HG02973 (cell line): ENCODE results near the gene DNAJB2.
"Not testable (repeated sequence)": the region's sequence is repeated elsewhere in the genome, so short reads cannot be mapped to it uniquely, and the experiment has no call there.

Experiments
- ATAC-seq: cut with Tn5 transposase; IDR thresholded peaks from one replicate; pipeline ENCODE4 v1.9.1; 2021; ENCODE audit warnings: moderate library complexity; ENCODE audit not compliant: unreplicated experiment

DNAJB2 gene

DNA sequence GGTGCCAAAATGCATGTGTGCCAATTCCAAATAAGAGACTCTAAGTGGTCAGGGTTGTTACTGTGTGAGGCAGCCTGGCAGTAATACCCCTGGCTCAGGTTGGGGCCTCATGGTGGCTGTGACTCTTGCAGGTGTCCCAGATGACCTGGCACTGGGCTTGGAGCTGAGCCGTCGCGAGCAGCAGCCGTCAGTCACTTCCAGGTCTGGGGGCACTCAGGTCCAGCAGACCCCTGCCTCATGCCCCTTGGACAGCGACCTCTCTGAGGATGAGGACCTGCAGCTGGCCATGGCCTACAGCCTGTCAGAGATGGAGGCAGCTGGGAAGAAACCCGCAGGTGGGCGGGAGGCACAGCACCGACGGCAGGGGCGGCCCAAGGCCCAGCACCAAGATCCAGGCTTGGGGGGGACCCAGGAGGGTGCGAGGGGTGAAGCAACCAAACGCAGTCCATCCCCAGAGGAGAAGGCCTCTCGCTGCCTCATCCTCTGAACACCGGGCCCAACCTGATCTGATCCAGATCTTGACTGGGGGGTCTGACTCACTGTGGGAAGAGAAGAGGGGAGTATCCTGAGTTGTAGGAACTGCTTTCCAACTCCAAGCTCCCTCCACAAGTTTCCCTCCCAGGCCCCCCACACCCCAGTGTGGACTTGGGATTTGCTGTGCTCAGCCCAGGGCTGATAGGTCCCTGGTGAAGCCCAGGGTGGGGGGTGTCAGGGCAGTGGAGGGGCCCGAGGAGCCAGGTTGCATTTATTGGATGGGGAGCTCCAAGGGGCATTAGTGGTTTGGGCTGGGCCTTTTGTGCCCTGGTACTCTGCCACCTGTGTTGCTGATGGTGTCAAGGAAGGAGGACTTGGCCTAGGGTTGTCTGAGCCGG is 5.6 kb downstream of the DNAJB2 start:
- no peak for ATAC-seq

- ATAC-seq, result no peak
Observed at GRCh38 chr2:219285373-219285735, 6.2 kb downstream of the DNAJB2 start.

GRCh38 chr2:219285894-219286425 is 6.8 kb downstream of the DNAJB2 start:
- ATAC-seq, result no peak

DNA sequence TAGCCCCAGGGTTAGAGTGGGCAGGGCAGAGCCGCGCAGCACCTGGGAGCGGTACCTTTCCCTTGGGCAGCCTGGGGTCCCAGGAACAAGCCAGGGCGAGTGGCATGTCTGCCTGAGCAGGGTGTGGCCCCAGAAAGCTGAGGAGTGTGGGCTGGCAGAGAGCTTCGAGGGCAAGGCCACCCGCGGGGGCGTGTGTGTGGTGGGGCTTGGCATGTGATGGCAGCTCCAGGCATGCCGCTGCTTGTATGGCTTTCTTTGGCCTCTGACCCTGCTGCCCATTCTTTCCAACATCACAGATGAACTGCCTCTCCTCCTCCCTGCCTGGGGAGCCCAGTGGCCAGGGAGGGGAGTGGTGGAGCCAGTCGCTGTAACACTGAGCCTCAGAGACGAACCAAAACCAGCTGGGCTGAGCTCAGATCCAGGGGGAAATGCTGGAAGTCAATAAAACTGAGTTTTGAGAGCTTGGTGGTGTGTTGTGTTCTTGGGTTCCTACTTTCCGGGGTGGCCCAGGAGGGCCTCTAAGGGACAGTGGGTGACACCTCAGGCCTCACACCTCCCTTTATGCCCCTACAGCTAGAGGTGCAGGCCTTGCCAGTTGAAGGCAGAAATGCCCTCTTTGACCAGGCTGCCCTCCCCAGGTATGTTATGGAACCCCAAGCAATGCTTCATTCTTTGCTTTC is 7.4 kb downstream of the DNAJB2 start:
- ATAC-seq, result no peak

GRCh38 chr2:219287116-219287440 is 7.9 kb downstream of the DNAJB2 start:
- not testable (repeated sequence) for ATAC-seq

- no peak for ATAC-seq
Observed at GRCh38 chr2:219287580-219288265, 8.6 kb downstream of the DNAJB2 start.

DNA sequence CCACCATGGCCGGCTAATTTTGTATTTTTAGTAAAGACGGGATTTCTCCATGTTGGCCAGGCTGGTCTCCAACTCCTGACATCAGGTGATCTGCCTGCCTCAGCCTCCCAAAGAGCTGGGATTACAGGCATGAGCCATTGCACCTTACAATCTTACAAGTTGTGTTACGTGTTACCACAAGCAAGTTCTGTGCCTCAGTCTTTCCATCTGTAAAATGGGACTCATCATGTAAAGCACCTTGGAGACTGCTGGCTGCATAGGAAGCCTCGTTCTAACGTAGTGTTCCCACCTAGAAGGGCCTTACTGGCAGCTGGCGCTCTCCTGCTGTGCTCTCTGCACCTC is 10.0 kb downstream of the DNAJB2 start:
- no peak for ATAC-seq

DNA sequence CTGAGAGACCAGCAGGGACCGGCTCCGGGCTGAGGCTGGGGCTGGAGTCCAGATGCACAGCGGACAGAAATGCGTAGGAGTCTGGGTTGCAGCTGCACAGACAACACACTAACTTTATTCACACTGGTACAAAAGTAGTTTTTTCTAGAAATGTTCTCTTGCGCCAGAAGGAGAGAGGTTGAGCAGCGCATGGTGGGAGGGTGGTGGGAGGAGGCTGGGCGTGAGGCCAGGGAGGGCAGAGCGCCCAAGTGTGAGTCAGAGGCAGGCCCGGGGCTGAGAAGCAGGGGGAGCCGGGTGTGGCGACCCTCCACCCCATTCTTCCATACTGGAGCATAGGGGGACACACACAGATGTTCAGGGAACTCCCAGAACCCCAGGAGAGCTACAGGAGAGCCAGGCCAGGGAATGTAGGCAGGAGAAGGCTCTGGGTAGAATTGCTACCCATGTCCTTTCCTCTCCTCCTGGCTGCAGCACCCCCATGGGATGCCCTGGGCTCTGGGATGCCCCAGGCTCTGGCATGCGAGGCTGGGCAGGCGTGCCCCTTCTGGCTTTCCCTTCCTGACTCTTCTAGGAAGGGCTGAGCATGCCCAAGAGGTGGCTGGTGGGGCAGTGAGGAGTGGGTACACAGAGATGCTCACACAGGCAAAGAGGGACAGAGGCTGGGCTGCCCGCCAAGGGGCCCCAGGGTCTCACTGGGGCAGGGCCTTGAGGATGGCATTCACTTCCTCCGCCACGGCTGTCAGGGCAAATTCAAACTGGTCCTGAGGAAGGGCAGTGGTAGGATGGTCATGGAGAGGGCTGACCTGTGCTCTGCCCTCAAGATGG is 10.6 kb downstream of the DNAJB2 start:
- ATAC-seq, result no peak

GRCh38 chr2:219290381-219291171 is 11.4 kb downstream of the DNAJB2 start:
- ATAC-seq, result no peak

DNA sequence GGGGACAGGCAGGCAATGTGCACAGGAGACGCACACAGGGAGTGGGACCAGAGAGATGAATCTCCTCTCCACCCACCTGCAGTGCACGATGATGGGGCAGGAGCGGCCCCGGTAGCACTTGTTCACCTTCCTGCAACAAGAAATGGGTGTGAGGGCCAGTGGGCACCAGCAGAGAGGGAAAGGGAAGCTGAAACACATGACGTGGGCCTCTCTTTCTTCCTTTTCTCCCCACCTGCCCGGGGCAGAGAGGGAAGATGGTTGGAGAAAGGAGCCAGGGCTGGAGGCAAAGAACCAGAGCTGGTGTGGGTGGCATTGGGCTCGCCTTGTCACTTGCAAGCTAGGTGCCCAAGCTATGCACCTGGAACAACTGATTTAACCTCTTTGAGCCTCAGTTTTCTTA is 12.2 kb downstream of the DNAJB2 start:
- no peak for ATAC-seq

- no peak for ATAC-seq
Observed at GRCh38 chr2:219291910-219292490, 12.8 kb downstream of the DNAJB2 start.

DNA sequence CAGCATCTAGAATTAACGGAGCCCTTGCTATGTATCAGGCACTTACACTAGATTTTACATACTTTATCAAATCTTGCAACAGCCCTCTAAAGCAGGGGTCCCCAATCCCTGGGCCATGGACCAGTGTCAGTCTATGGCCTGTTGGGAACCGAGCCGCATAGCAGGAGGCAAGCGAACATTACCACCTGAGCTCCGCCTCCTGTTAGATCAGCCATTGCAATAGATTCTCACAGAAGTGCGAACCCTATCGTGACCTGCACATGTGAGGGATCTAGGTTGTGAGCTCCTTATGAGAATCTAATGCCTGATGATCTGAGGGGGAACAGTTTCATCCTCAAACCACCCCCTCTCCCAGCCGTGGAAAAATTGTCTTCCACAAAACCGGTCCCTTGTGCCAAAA is 13.4 kb downstream of the DNAJB2 start:
- ATAC-seq, result no peak

DNA sequence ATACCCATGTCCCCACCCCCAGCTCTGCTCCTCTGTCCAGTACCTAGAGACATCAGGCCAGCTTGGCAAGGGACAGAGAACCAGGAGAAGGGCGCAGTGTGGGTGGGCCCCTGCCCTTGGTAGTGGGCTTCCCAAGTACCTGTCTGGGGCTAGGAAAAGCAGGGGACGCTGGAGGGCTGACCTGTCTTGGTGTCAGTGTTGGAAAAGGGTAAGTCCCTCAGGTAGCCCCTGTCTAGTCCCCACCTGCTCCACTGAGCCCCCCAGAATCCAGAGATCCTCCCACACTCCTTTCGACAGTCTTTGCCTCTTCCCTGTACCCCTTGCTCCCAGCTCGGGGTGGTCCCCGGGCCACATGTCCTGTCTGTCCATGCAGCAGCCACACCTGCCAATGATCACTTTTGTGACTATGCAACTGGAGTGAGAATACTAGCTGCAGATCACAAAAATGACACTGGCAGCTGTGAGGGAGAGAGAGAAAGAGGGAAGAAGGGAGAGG is 14.6 kb downstream of the DNAJB2 start:
- ATAC-seq, result no peak

DNA sequence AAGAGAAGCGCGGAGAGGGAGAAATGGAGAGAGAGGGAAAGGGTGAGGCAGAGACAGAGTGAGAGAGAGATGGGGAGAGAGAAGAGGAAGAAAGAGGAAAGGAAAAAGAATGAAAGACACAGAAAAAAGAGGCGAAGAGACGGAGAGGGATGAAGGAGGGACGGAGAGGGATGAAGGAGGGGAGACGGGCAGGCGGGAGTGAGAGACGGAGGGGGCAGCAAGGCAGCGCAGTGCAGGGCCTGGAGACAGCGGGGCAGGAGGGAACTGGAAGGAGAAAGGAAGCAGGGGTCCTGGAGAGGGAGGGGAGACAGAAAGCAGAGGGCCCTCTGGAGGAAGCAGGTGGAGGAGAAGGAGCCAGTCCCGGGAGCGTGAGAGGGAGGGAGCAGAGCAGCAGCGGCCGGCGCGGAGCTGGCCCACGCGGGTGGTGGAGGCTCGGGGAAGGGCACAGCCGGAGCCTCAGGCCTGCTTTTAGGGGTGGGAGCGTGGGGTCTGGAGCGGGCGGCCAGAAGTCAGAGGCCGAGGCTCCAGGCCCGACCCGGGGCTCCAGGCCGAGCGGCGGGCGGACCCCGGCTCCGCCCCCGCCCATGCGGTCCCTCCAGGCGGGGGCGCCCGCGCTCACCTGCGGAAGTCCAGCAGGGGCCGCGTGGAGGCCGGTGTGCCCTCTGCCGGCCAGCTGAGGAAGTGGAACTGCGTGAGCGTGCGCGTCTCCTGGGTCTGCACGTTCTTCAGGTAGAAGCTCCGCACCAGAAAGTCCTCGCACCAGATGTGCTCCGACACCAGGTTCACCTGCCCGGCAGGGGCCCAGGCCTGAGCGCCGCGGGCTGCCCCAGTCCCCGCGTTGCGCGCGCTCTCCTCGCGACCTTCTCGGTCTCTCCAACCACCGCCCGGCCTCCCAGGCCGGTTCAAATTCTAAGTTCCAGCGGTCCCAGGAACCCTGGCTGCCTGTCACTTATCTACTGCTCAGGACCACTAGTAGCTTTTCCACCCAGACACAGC is 15.5 kb downstream of the DNAJB2 start:
- ATAC-seq, result peak; percentile 82

- no peak for ATAC-seq
Observed at GRCh38 chr2:219296142-219296541, 17.0 kb downstream of the DNAJB2 start.

DNA sequence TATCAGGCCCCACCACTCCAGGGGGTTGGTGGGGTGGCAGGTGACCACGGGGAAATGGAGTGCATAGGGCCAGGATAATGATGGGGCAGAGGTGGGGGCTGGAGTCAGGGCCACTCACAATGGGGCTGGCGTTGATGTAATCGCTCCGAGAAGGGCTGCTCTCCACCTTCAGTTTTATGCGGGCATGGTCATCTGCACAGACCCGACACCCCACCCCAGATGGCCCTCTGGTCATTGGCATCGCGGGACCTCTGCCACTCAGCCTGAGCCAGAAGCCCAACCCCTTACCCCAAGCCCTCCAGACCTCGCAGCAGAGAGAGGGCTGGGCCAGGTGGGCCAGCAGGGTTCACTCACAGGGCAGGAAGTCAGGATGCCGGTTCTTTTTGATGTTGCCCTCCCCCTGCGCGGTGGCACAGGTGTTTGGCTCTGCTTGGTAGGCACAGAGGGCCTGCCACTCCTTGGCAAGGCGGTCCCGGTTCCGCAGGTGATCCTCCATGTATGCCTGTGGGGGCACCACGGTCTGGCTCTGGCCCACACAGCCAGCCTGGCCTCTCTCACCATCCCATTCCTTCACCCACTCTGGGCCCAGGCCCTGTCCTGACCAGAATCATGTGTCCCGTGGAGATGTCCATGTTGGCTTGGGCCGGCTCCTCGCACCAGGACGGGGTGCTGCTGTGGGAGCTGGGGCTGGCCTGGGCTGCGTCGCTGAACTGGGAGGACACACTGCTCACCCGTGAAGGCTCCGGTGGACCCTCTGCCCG is 17.6 kb downstream of the DNAJB2 start:
- no peak for ATAC-seq

DNA sequence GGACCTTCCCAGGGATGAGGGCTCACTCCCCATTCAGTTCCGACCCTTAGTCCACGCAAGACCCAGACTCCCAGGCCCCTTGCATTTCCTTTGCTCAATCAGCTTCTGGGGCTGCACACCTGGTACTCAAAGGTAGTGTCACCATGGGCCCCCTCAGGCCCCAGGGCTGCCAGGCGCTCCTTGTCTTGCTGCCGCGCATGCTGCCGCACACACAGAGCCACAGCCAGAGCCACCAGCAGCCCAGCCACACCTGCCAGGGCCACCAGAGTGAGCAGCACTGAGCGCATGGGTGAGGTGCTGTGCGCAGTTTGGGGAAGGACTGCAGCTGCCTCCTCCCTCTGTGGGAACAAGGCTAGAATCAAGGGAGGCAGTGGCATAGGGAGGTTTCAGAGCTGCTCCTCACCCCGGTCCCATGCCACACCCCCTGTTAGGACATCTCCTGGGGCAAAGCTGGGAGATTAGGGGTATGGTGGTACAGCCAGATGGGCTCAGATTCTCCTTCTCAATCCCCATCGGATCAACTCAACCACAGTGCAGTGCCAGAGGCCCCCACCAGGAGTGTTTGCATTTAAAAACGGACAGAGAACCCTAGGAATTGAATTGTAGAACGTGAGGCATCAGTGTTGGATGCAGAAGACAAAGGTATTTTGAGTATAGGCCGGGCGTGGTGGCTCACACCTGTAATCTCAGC is 18.7 kb downstream of the DNAJB2 start:
- ATAC-seq, result no peak
